ENCODE data around the gene CXXC5.
A peak's percentile ranks its signal among the peaks of the same experiment; 100 is the strongest.

CXXC5 gene

GRCh38 chr5:139658501-139658927 lies 10.4 kb downstream of the CXXC5 start:
- TF ChIP-seq CTCF (IDR thresholded peaks at IDR 0.05; ENCODE audit: unreplicated experiment in 3 of 3): no peak
- peak overlapping the region; percentile 70 to 85 (median 85) for H3K4me3 Mint-ChIP-seq
- no peaks in the 10 kb centered on the region for H3K9me3 Mint-ChIP-seq
- peak overlapping the region; percentile 95 to 97 (median 95) for H3K27ac Mint-ChIP-seq
- no peaks in the 10 kb centered on the region for H3K27me3 Mint-ChIP-seq (ENCODE audit: low read depth)
- peaks cover 80% of the 10 kb centered on the region for H3K4me1 Mint-ChIP-seq
- H3K36me3 Mint-ChIP-seq (ENCODE audit: low read depth): no peaks in the 10 kb centered on the region

GRCh38 chr5:139658928-139659667 lies 10.9 kb downstream of the CXXC5 start:
- TF ChIP-seq CTCF (IDR thresholded peaks at IDR 0.05; ENCODE audit: unreplicated experiment in 3 of 3): no peak
- H3K4me1 Mint-ChIP-seq: peaks cover 76% of the 10 kb centered on the region

GRCh38 chr5:139659695-139660101 lies 11.5 kb downstream of the CXXC5 start:
- Mint-ChIP-seq H3K36me3 (ENCODE audit: low read depth) (no peaks in the 10 kb centered on the region), H3K4me3 (peak overlapping the region; percentile 45 to 85 (median 75)), H3K4me1 (peaks cover 75% of the 10 kb centered on the region), H3K27ac (peak overlapping the region; percentile 89 to 95 (median 95)), H3K9me3 (no peaks in the 10 kb centered on the region), H3K27me3 (ENCODE audit: low read depth) (no peaks in the 10 kb centered on the region)
- TF ChIP-seq CTCF (IDR thresholded peaks at IDR 0.05; ENCODE audit: unreplicated experiment in 3 of 3): no peak

More at GRCh38 chr5:139658928-139659667, 10.9 kb downstream of the CXXC5 start:
- Mint-ChIP-seq H3K4me3 (peak overlapping the region; percentile 70 to 85 (median 85)), H3K27ac (peak overlapping the region; percentile 95 to 97 (median 95)), H3K27me3 (ENCODE audit: low read depth) (no peaks in the 10 kb centered on the region), H3K36me3 (ENCODE audit: low read depth) (no peaks in the 10 kb centered on the region), H3K9me3 (no peaks in the 10 kb centered on the region)

- no peaks in the 10 kb centered on the region for H3K36me3 Mint-ChIP-seq (ENCODE audit: low read depth)
- H3K9me3 Mint-ChIP-seq: no peaks in the 10 kb centered on the region
- TF ChIP-seq CTCF (IDR thresholded peaks at IDR 0.05; ENCODE audit: unreplicated experiment in 3 of 3): no peak
- H3K27ac Mint-ChIP-seq: peak overlapping the region; percentile 89 to 95 (median 95)
- H3K4me3 Mint-ChIP-seq: peak overlapping the region; percentile 45 to 81 (median 75)
- no peaks in the 10 kb centered on the region for H3K27me3 Mint-ChIP-seq (ENCODE audit: low read depth)
- H3K4me1 Mint-ChIP-seq: peaks cover 71% of the 10 kb centered on the region
Measured at GRCh38 chr5:139660105-139660922, 12.2 kb downstream of the CXXC5 start.

GRCh38 chr5:139660923-139661814 lies 13.0 kb downstream of the CXXC5 start:
- Mint-ChIP-seq H3K4me1 (peaks cover 63% of the 10 kb centered on the region), H3K4me3 (peak overlapping the region; percentile 20 to 77 (median 70)), H3K27me3 (ENCODE audit: low read depth) (no peaks in the 10 kb centered on the region), H3K36me3 (ENCODE audit: low read depth) (no peaks in the 10 kb centered on the region), H3K27ac (peak overlapping the region; percentile 92 to 98 (median 97)), H3K9me3 (no peaks in the 10 kb centered on the region)
- no peak for TF ChIP-seq CTCF (IDR thresholded peaks at IDR 0.05; ENCODE audit: unreplicated experiment in 3 of 3)
